Measurements from ENCODE around the gene PRUNE2. TPM values are rescaled to one million over a fixed set of nuclear protein-coding genes. Genes with fewer than 3 reads are reported as not detected.

The PRUNE2 gene
- total and polyA plus RNA-seq, 2 of the 8 experiments (the other 6 are each of a cell fraction or from before 2014, with no cell fraction given): 5.5 to 13.3 TPM

GRCh38 chr9:76896035-76896434 lies 9.9 kb downstream of the PRUNE2 start:
- POLR2A ChIA-PET (ENCODE audit: partially characterized antibody): interaction anchor here (2.4 kb wide), 1 partner anchor 9 kb away, joined by 7 read pairs; the partner anchor contains the start of gene PRUNE2
- 78% methylated on average over 3 of the region's 3 CpGs; no CpG with 5 or more reads in 1 of the 2 experiments for WGBS, 2 experiments (ENCODE audit: extremely low coverage in 1 of 2, insufficient coverage in 1 of 2, insufficient read length in 1 of 2, insufficient replicate concordance in 2 of 2, low coverage in 1 of 2, low lambda C conversion rate in 2 of 2, missing lambda C conversion rate in 1 of 2)
- FAIRE-seq: no peak
- TF ChIP-seq CEBPB (IDR thresholded peaks at IDR 0.05; ENCODE audit: low read depth, low read length) (no peak), GABPA (IDR thresholded peaks at IDR 0.05; ENCODE audit: borderline replicate concordance, insufficient read depth, low read length) (no peak), RAD21 (IDR thresholded peaks at IDR 0.05 in 1 of 2, conservative IDR thresholded peaks at IDR 0.05 in 1 of 2; ENCODE audit: low read depth in 2 of 2, low read length in 2 of 2) (no peak), TAF1 (IDR thresholded peaks at IDR 0.05; ENCODE audit: low read depth, low read length) (no peak), RFX5 (IDR thresholded peaks at IDR 0.05; ENCODE audit: borderline replicate concordance, low read depth, low read length) (no peak)

More at GRCh38 chr9:76896035-76896434, 9.9 kb downstream of the PRUNE2 start:
- no peak overlapping the region for H3K23ac ChIP-seq (ENCODE audit: insufficient read length)
- no peaks in the 10 kb centered on the region for H3K79me1 ChIP-seq (ENCODE audit: low read depth, low read length)
- no peak overlapping the region for H3K4ac ChIP-seq (replicated peaks; ENCODE audit: insufficient read length, low read depth, low read length)
- no peaks in the 10 kb centered on the region for H3K79me2 ChIP-seq (ENCODE audit: control insufficient read depth in 1 of 2, insufficient read depth in 2 of 2, low read length in 2 of 2)
- no peak overlapping the region for H4K91ac ChIP-seq (replicated peaks; ENCODE audit: insufficient read length, low read length)
- H2BK20ac ChIP-seq (ENCODE audit: low read length): no peak overlapping the region
- H4K20me1 ChIP-seq (replicated peaks in 1 of 2; ENCODE audit: control insufficient read depth in 1 of 2, insufficient read depth in 2 of 2, low read length in 2 of 2): no peaks in the 10 kb centered on the region
- H3K4me2 ChIP-seq (ENCODE audit: insufficient read depth in 1 of 2, low read depth in 2 of 2, low read length in 2 of 2): no peak overlapping the region
- H3K56ac ChIP-seq (replicated peaks; ENCODE audit: insufficient read length, low read depth, low read length): no peak overlapping the region
- H2BK15ac ChIP-seq (ENCODE audit: low read length): no peak overlapping the region
- no peaks in the 10 kb centered on the region for H3K9me3 ChIP-seq (ENCODE audit: insufficient read depth in 2 of 2, low read depth in 1 of 2, low read length in 1 of 2)
- no peak overlapping the region for H3K9ac ChIP-seq (replicated peaks in 1 of 4; ENCODE audit: extremely low read depth in 1 of 4, low read depth in 3 of 4, low read length in 3 of 4)
- H3K14ac ChIP-seq (ENCODE audit: insufficient read length): no peak overlapping the region
- H2BK120ac ChIP-seq (replicated peaks; ENCODE audit: low read depth, low read length): no peak overlapping the region
- no peak overlapping the region for H4K5ac ChIP-seq (ENCODE audit: insufficient read length, low read depth, low read length)
- H3K27me3 ChIP-seq (replicated peaks in 1 of 4; ENCODE audit: control insufficient read depth in 3 of 4, extremely low read depth in 1 of 4, insufficient read depth in 3 of 4, low read length in 3 of 4): no peaks in the 10 kb centered on the region
- no peak overlapping the region for H2BK5ac ChIP-seq (ENCODE audit: low read depth, low read length)
- no peak for DNase-seq (ENCODE audit: low read depth in 1 of 2, low spot score in 2 of 2)
- no peak overlapping the region for H3K27ac ChIP-seq (ENCODE audit: low read depth, low read length)
- CTCF ChIA-PET (ENCODE audit: partially characterized antibody): no interaction called here
- no peaks in the 10 kb centered on the region for H3K23me2 ChIP-seq (ENCODE audit: low read depth, low read length)
- no peak overlapping the region for H3K4me3 ChIP-seq (ENCODE audit: extremely low read depth in 1 of 4, insufficient read depth in 2 of 4, low read depth in 3 of 4, low read length in 4 of 4)
- no peak overlapping the region for H3K18ac ChIP-seq (ENCODE audit: extremely low read depth, low read length)
- H3K4me1 ChIP-seq (replicated peaks in 1 of 4; ENCODE audit: control insufficient read depth in 3 of 4, insufficient read depth in 4 of 4, low read length in 3 of 4): peaks cover 0 to 6% (median 0%) of the 10 kb centered on the region in 4 experiments; a peak in 3 of 7 replicates
- H2BK12ac ChIP-seq (ENCODE audit: low read depth, low read length): no peak overlapping the region
- no peaks in the 10 kb centered on the region; a peak in 1 of 8 replicates for H3K36me3 ChIP-seq (ENCODE audit: control insufficient read depth in 2 of 4, insufficient read depth in 4 of 4, low read length in 3 of 4)
- H4K8ac ChIP-seq (ENCODE audit: extremely low read depth, insufficient read depth, low read length): no peak overlapping the region
- H2AK5ac ChIP-seq (ENCODE audit: low read depth, low read length): no peak overlapping the region
- H2AFZ ChIP-seq (ENCODE audit: low read length): no peak overlapping the region

All from H1 (cell line).